K562 (cell line): ENCODE data around the gene UTRN. TPM values are rescaled to one million over a fixed set of nuclear protein-coding genes. Genes with fewer than 3 reads are reported as not detected.

Source experiments
- ATAC-seq: fragments of 200-7000 bp; cut with Tn5 transposase; 3 replicates; pipeline ENCODE4 v1.9.1; 2020; ENCODE audit warnings: moderate library complexity
- BruUV-seq: library from RNA; stranded (reverse); fragments of 400-500 nt; replicated peaks from 2 replicates; lab custom pipeline; 2021; lab: Mats Ljungman, UMichigan
- CTCF ChIA-PET: fragments of 300-600 bp; formaldehyde crosslinking; extraction: SDS; loops from one replicate; lab custom pipeline; 2021; ENCODE audit warnings: low intra/inter-chr PET ratio; lab: Yijun Ruan, JAX
- POLR2A ChIA-PET: fragments of 300-600, 350-650 bp; sonication (Branson Sonifier 250); formaldehyde crosslinking; extraction: SDS; loops from one replicate; lab custom pipeline; 2021; ENCODE audit warnings: antibody characterized with exemption, inconsistent platforms; lab: Yijun Ruan, JAX
- DNase-seq, 4 experiments: peaks; one replicate each; pipeline versions ENCODE4 v3.0.0 to v3.0.0-alpha.2; 2011 to 2018; ENCODE audit warnings: low spot score in 3 of 4, mixed read lengths in 3 of 4; ENCODE audit errors: extremely low read depth in 1 of 4
- FAIRE-seq: peaks from 2 replicates; lab custom pipeline; 2011; peaks lifted over from hg19 to GRCh38; lab: Jason Lieb, UNC
- H2AFZ ChIP-seq: 2 replicates; pipeline ENCODE4 v1.6.0; 2011; ENCODE audit warnings: low read depth, low read length, control low read depth, inconsistent platforms
- H3K27ac ChIP-seq: fragments of 200-600 bp; 3 replicates; pipeline ENCODE4 v1.8.0; 2011; ENCODE audit warnings: low read depth, mild to moderate bottlenecking, control low read depth, inconsistent platforms, low read length, moderate library complexity, mixed read lengths; ENCODE audit errors: extremely low read depth
- H3K27me3 ChIP-seq, 2 experiments: fragments of 300-600 bp in 1 of 2; 2 replicates in 1 of 2; 3 replicates in 1 of 2; pipeline versions ENCODE4 v1.6.0 to v1.8.0; 2011; ENCODE audit warnings: inconsistent platforms in 2 of 2, low read length in 2 of 2, mild to moderate bottlenecking in 1 of 2, mixed read lengths in 1 of 2, moderate library complexity in 1 of 2; ENCODE audit not compliant: control insufficient read depth in 2 of 2, insufficient read depth in 2 of 2
- H3K36me3 ChIP-seq: fragments of 300-600 bp; 3 replicates; pipeline ENCODE4 v1.8.0; 2011; ENCODE audit warnings: mild to moderate bottlenecking, low read length, inconsistent platforms; ENCODE audit not compliant: control insufficient read depth, insufficient read depth
- H3K4me1 ChIP-seq, 2 experiments: fragments of 200-600 bp in 1 of 2; replicated peaks in 1 of 2; 2 replicates in 1 of 2; 3 replicates in 1 of 2; pipeline versions ENCODE4 v1.5.1 to v1.8.0; 2011; ENCODE audit warnings: inconsistent platforms in 2 of 2, low read length in 2 of 2, mild to moderate bottlenecking in 1 of 2, mixed read lengths in 1 of 2, moderate library complexity in 1 of 2; ENCODE audit not compliant: control insufficient read depth in 2 of 2, insufficient read depth in 2 of 2
- H3K4me2 ChIP-seq: 2 replicates; pipeline ENCODE4 v1.6.1; 2011; ENCODE audit warnings: low read length, control low read depth, inconsistent platforms, mixed read lengths; ENCODE audit not compliant: insufficient read depth
- H3K4me3 ChIP-seq: fragments of 200-600 bp; sonication (generic), shearing (Covaris generic); 2 replicates; pipeline ENCODE4 v1.5.1; 2016; ENCODE audit warnings: control low read depth, inconsistent platforms
- H3K79me2 ChIP-seq: fragments of 200-600 bp; 3 replicates; pipeline ENCODE4 v1.8.0; 2011; ENCODE audit warnings: low read length, inconsistent platforms; ENCODE audit not compliant: control insufficient read depth, insufficient read depth
- H3K9ac ChIP-seq, 2 experiments: 2 replicates each; pipeline versions ENCODE4 v1.6.0 to v1.6.1; 2011; ENCODE audit warnings: low read depth in 2 of 2, low read length in 2 of 2, control low read depth in 1 of 2, inconsistent platforms in 1 of 2, mild to moderate bottlenecking in 1 of 2, mixed read lengths in 1 of 2; ENCODE audit not compliant: insufficient read depth in 1 of 2
- H3K9me1 ChIP-seq: one replicate; pipeline ENCODE4 v1.6.0; 2011; ENCODE audit warnings: inconsistent platforms, mild to moderate bottlenecking, low read length, moderate library complexity; ENCODE audit not compliant: control insufficient read depth, insufficient read depth
- H3K9me3 ChIP-seq: replicated peaks from 2 replicates; pipeline ENCODE4 v1.5.1; 2011; ENCODE audit warnings: low read depth, low read length, inconsistent platforms; ENCODE audit not compliant: control insufficient read depth, insufficient read depth
- H4K20me1 ChIP-seq: replicated peaks from 2 replicates; pipeline ENCODE4 v1.6.1; 2011; ENCODE audit warnings: low read length, inconsistent platforms, mixed read lengths; ENCODE audit not compliant: control insufficient read depth, insufficient read depth
- DDX20 ChIP-seq: fragments of 450-650 bp; IDR thresholded peaks from 2 replicates; pipeline ENCODE4 v1.6.1; 2016; ENCODE audit warnings: missing genetic modification characterization, low read depth, mild to moderate bottlenecking, missing compliant biosample characterization, moderate library complexity
- HNRNPLL ChIP-seq: fragments of 200-400 bp; formaldehyde crosslinking; IDR thresholded peaks from 2 replicates; pipeline ENCODE4 v1.6.1; 2017; ENCODE audit warnings: low read length, low read depth, mild to moderate bottlenecking; ENCODE audit not compliant: poor library complexity, severe bottlenecking
- MCM5 ChIP-seq: fragments of 450-650 bp; IDR thresholded peaks from 2 replicates; pipeline ENCODE4 v1.6.1; 2016; ENCODE audit warnings: low read depth
- PBX2 ChIP-seq, 2 experiments: IDR thresholded peaks in 1 of 2; conservative IDR thresholded peaks in 1 of 2; 2 replicates each; pipeline ENCODE4 v1.6.1; 2016; ENCODE audit warnings: low read depth in 2 of 2, mild to moderate bottlenecking in 1 of 2, missing compliant biosample characterization in 1 of 2, missing genetic modification characterization in 1 of 2, moderate library complexity in 1 of 2
- PURB ChIP-seq: sonication (generic); formaldehyde crosslinking; IDR thresholded peaks from 2 replicates; pipeline ENCODE4 v1.9.0; 2021; ENCODE audit warnings: low read depth, mild to moderate bottlenecking, missing genetic modification reagents
- ZNF316 ChIP-seq: fragments of 450-650 bp; IDR thresholded peaks from 2 replicates; pipeline ENCODE4 v1.6.1; 2016
- WGBS: fragments of 100-300 bp; shearing (Covaris generic); methylation state at CpG from one replicate; pipeline ENCODE4 v1.1.6; 2016; ENCODE audit warnings: low coverage, mixed read lengths; ENCODE audit not compliant: insufficient coverage; ENCODE audit errors: missing lambda C conversion rate; 5-methylcytosine and 5-hydroxymethylcytosine counted together
- in situ Hi-C: fragments of 300-500 bp; cut with MboI; formaldehyde crosslinking; loops from 4 replicates; pipeline ENCODE4 v1.15.0; 2018; ENCODE audit warnings: inconsistent platforms, mixed read lengths
- intact Hi-C: fragments of 100-400 bp; cut with micrococcal nuclease; formaldehyde crosslinking; loops from 2 replicates; pipeline ENCODE4 v1.14.2; 2022
- polyA plus RNA-seq, 8 experiments: library from polyadenylated mRNA; depleted of rRNA in 4 of 8; stranded (reverse) in 5 of 8; unstranded in 3 of 8; fragments of >200 nt; fragmentation: Nextera tagmentation in 2 of 8; fragmentation: Illumina TruSeq in 1 of 8; extraction: Ambion mirVana in 2 of 8; extraction: Trizol in 1 of 8; gene quantifications; 2 replicates each; pipeline versions ENCODE4 v1.2.1 to v1.2.3, GENCODE V29; 2011 to 2014; ENCODE audit warnings: inconsistent platforms in 1 of 8, missing spikeins in 1 of 8
- total RNA-seq, 7 experiments: library from RNA; depleted of rRNA in 6 of 7; stranded (reverse); fragments of >200 nt in 6 of 7; fragmentation: Illumina TruSeq in 2 of 7; extraction: Trizol in 2 of 7; gene quantifications; 2 replicates each; pipeline versions ENCODE4 v1.2.1 to v1.2.3, GENCODE V29; 2011 to 2021; ENCODE audit warnings: low replicate concordance in 1 of 7
- TF ChIP-seq, protein P1 (sequence below): fragments of 250-450 bp; sonication (Bioruptor Pico); IDR thresholded peaks from 2 replicates; pipeline ENCODE4 v1.4.0; 2020

The UTRN gene
- total and polyA plus RNA-seq, 9 of the 15 experiments (the other 6 are each of a cell fraction or from before 2014, with no cell fraction given) = 0.94 to 22.4 (median 10.0) TPM

GRCh38 chr6:144317736-144318135, 32.6 kb downstream of the UTRN start:
- DNase-seq = no peak
- POLR2A ChIA-PET = no interaction called here
- no peak overlapping the region for H3K27ac ChIP-seq
- no peaks in the 10 kb centered on the region for H3K79me2 ChIP-seq
- no peaks in the 10 kb centered on the region for H3K9me1 ChIP-seq
- no peak overlapping the region for H2AFZ ChIP-seq
- no peaks in the 10 kb centered on the region for H4K20me1 ChIP-seq
- H3K4me2 ChIP-seq = no peak overlapping the region
- 2% methylated on average over 2 of the region's 2 CpGs for WGBS
- TF ChIP-seq HNRNPLL = no peak
- H3K9ac ChIP-seq = no peak overlapping the region
- H3K4me3 ChIP-seq = no peak overlapping the region
- in situ Hi-C loops (no loop called here), intact Hi-C loops (no loop called here)
- no peak for ATAC-seq
- H3K4me1 ChIP-seq = no peaks in the 10 kb centered on the region; a peak in 1 of 5 replicates
- H3K9me3 ChIP-seq = no peaks in the 10 kb centered on the region
- CTCF ChIA-PET = no interaction called here
- no peak for FAIRE-seq
- no TSS peak for BruUV-seq
- peaks cover 11 to 23% of the 10 kb centered on the region in 2 experiments; a peak in 4 of 5 replicates for H3K27me3 ChIP-seq
- no peaks in the 10 kb centered on the region for H3K36me3 ChIP-seq

DNA sequence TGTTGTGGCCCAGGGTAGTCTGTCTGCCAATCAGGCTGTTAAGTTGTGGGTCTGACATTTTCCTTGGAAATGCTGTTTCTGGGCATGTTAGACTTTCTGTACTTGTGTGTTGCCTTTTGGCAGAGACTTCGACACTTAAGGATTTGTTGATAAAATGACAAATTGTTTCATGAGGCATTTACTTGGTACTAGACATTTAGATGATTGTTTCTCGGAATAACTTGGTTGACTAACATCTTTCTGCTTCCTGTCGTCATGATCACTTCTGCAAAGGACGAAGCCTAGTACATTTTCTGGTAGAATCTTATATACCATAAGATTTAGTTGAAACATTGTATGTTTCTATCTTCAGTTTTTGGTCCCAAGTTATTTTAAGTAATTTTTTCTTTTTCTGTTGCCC, 34.1 kb downstream of the UTRN start:
- BruUV-seq = no TSS peak
- FAIRE-seq = no peak
- ChIA-PET POLR2A (no interaction called here), CTCF (no interaction called here)
- H3K36me3 ChIP-seq = no peaks in the 10 kb centered on the region
- H2AFZ ChIP-seq = no peak overlapping the region
- H3K4me2 ChIP-seq = no peak overlapping the region
- H4K20me1 ChIP-seq = no peaks in the 10 kb centered on the region
- no peak overlapping the region for H3K9ac ChIP-seq
- in situ Hi-C loops (no loop called here), intact Hi-C loops (no loop called here)
- H3K79me2 ChIP-seq = no peaks in the 10 kb centered on the region
- H3K9me3 ChIP-seq = no peaks in the 10 kb centered on the region
- peaks cover 9 to 20% of the 10 kb centered on the region in 2 experiments; a peak in 3 of 5 replicates for H3K27me3 ChIP-seq
- WGBS = 9% methylated on average over 4 of the region's 4 CpGs
- H3K9me1 ChIP-seq = no peaks in the 10 kb centered on the region
- DNase-seq = no peak
- H3K27ac ChIP-seq = no peak overlapping the region
- no peaks in the 10 kb centered on the region; a peak in 1 of 5 replicates for H3K4me1 ChIP-seq
- no peak for ATAC-seq
- no peak overlapping the region for H3K4me3 ChIP-seq
- no peak for TF ChIP-seq PURB (CRISPR knock-in tag)
- TF ChIP-seq PBX2 (CRISPR knock-in tag; IDR thresholded peaks at IDR 0.05; ENCODE audit: low read depth) = no peak
- TF ChIP-seq PBX2 (tag; conservative IDR thresholded peaks at IDR 0.05; ENCODE audit: low read depth) = no peak
- no peak for TF ChIP-seq DDX20 (tag)
- TF ChIP-seq ZNF316 = no peak
- TF ChIP-seq, protein P1, sequence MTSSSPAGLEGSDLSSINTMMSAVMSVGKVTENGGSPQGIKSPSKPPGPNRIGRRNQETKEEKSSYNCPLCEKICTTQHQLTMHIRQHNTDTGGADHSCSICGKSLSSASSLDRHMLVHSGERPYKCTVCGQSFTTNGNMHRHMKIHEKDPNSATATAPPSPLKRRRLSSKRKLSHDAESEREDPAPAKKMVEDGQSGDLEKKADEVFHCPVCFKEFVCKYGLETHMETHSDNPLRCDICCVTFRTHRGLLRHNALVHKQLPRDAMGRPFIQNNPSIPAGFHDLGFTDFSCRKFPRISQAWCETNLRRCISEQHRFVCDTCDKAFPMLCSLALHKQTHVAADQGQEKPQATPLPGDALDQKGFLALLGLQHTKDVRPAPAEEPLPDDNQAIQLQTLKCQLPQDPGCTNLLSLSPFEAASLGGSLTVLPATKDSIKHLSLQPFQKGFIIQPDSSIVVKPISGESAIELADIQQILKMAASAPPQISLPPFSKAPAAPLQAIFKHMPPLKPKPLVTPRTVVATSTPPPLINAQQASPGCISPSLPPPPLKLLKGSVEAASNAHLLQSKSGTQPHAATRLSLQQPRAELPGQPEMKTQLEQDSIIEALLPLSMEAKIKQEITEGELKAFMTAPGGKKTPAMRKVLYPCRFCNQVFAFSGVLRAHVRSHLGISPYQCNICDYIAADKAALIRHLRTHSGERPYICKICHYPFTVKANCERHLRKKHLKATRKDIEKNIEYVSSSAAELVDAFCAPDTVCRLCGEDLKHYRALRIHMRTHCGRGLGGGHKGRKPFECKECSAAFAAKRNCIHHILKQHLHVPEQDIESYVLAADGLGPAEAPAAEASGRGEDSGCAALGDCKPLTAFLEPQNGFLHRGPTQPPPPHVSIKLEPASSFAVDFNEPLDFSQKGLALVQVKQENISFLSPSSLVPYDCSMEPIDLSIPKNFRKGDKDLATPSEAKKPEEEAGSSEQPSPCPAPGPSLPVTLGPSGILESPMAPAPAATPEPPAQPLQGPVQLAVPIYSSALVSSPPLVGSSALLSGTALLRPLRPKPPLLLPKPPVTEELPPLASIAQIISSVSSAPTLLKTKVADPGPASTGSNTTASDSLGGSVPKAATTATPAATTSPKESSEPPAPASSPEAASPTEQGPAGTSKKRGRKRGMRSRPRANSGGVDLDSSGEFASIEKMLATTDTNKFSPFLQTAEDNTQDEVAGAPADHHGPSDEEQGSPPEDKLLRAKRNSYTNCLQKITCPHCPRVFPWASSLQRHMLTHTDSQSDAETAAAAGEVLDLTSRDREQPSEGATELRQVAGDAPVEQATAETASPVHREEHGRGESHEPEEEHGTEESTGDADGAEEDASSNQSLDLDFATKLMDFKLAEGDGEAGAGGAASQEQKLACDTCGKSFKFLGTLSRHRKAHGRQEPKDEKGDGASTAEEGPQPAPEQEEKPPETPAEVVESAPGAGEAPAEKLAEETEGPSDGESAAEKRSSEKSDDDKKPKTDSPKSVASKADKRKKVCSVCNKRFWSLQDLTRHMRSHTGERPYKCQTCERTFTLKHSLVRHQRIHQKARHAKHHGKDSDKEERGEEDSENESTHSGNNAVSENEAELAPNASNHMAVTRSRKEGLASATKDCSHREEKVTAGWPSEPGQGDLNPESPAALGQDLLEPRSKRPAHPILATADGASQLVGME (CRISPR knock-in tag) = no peak
- TF ChIP-seq MCM5 = no peak
